GM04503 (cell line): ENCODE results near the gene TRIM39.
A peak's percentile ranks its signal among the peaks of the same experiment; 100 is the strongest.
"Not testable (repeated sequence)": the region's sequence is repeated elsewhere in the genome, so short reads cannot be mapped to it uniquely, and the experiment has no call there.

Experiments used
- DNase-seq: peaks from one replicate; pipeline ENCODE4 v3.0.0-alpha.2; 2012; ENCODE audit warnings: low read depth

The TRIM39 gene

GRCh38 chr6:30326526-30327231 lies at the start of gene TRIM39:
TRIM39 (plus strand) TSS chr6:30326927; CDS start chr6:30329318, 2,391 bp downstream.
- DNase-seq = peak; percentile 32

GRCh38 chr6:30280988-30281387 lies 45.7 kb upstream of the TRIM39 start:
- not testable (repeated sequence) for DNase-seq

GRCh38 chr6:30282522-30282921 lies 44.2 kb upstream of the TRIM39 start:
- DNase-seq = no peak

- no peak for DNase-seq
Observed at GRCh38 chr6:30283761-30284160, 43.0 kb upstream of the TRIM39 start.

- no peak for DNase-seq
Observed at GRCh38 chr6:30287139-30287538, 39.6 kb upstream of the TRIM39 start.

- no peak for DNase-seq
Observed at GRCh38 chr6:30295837-30296236, 30.9 kb upstream of the TRIM39 start.

DNA sequence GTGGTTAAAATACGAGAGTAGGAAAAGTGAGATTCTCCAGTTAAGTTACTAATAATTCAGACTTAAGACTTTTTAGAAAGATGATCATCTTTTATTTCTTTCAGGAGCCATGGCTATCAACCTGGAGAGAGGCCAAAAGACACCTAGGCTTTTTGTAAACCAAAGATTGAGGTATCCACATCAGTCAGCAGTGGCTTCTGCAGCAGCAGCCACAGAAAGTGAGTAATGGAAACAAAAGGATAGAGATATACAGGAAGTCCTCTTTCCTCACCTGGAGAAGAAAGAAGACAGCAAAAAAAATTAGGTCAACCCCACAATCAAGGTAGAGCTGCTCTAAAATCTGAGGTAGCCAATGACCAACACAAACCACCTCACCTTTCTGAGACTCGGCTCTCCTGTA lies 22.7 kb upstream of the TRIM39 start:
- no peak for DNase-seq

DNA sequence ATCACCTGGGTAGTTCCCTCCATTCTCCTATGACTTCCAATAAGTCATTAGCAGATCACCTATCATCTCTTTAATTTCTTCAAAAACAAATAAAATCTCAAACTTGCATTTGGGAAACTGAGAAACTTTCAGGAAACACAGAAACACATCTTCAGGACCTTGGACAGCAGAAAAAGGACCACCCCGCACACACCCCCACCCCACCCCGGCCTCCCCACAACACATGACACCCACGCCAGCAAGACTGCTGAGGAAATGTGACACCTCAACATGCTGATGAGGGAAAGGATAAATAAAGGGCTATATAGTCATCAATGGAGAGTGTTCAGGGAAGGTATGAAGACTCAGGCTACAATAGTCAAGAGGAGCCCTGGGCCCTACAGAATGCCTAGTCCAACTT lies 15.6 kb upstream of the TRIM39 start:
- no peak for DNase-seq

- DNase-seq = no peak
Observed at GRCh38 chr6:30311671-30312070, 15.1 kb upstream of the TRIM39 start.

GRCh38 chr6:30312266-30312665 lies 14.5 kb upstream of the TRIM39 start:
- no peak for DNase-seq

DNA sequence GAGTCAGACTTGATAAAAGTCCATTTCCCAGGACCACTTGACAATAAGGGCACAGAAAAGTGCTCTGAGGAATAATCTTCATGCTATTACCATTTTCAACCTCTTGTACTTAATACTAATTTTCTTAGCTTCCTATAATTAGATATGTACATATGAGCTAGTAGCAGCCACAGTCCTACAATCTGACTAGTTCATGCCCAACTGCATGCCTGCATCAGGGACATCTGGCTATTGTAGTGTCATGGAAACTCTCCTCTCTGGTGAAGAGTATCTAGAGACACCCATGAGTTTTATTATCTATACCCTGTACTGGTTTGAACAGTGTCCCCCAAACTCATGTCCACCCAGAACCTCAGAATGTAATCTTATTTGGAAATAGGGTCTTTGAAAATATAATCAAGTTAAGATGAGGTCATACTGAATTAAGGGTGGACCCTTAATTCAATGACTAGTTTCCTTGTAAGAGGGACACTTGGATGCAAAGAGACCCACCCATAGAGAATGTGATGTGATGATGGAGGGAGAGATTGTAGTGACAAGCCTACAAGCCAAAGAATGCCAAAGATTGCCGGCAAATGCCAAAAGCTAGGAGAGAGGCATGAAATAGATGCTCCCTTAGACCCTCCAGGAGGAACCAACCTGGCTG lies 13.9 kb upstream of the TRIM39 start:
- DNase-seq = no peak

DNA sequence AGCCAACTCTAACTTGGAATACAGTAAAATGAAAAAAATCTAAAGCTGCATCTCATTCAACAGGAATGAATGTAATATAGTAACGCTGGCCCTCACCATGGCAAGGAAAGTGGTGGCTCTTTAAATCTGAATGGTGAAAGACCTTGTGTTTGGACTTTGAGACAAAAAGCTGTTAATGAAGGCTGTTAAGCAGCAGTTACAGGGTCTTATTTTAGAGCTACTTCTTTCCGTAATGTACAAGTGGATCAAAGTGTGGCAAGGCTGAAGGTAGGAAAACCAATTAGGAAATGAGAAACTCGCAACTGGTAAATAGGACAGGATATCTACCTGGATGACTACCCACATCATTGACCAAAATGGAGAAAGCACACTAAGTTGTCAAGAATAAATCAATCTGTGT lies 11.6 kb upstream of the TRIM39 start:
- DNase-seq = no peak

- DNase-seq = no peak
Observed at GRCh38 chr6:30317913-30318589, 8.7 kb upstream of the TRIM39 start.

- no peak for DNase-seq
Observed at GRCh38 chr6:30319146-30319835, 7.4 kb upstream of the TRIM39 start.

DNA sequence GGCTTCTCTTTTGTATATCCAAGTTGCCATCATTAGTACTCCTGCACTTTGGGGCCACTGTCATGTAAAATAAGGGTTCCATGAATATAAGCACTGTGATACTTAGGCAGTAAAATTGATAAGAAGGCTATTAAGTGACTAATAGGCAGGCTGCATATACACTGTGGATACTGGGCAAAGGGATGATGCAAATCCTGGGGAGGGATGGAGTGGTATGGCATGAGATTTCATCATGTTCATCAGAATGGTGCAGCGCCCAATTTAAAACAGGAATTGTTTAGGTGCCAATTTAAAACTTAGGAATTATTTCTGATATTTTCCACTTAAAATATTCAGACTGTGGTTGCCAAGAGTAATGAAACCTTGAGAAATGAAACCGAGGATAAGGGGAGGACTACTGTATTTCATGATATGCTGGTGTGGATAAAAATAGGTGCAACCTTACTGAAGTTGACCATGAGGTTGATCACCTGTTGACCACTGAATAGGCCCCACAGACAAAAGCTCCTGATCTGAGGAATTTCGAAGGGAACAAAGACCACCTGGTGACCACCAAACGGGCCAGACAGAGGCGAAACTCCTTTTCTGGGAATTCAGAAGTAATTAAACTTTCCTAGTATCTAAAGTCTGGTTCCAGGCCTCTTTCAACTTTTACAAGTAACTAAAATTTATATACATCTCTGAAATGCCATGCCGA lies 4.9 kb upstream of the TRIM39 start:
- no peak for DNase-seq

GRCh38 chr6:30322527-30323501 lies 3.9 kb upstream of the TRIM39 start:
- peak; percentile 36 for DNase-seq

DNA sequence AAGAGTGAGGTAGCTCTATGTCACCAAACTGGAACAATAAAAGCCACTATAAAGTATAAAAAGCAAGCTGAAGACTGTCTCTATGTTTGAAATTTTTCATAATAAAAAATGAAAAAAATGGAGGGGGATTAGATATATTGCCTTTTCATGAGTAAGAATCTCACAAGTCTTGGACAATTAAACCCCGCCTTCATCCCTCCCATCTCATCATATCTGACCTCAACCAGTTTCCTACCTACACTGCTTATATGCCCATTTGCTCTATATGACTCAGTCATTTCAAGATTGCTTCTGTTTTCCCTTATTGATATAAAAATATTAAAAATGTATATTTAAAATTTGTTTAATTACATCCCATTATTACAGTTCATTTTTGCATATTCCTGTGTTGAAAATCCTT lies 2.9 kb upstream of the TRIM39 start:
- no peak for DNase-seq

DNA sequence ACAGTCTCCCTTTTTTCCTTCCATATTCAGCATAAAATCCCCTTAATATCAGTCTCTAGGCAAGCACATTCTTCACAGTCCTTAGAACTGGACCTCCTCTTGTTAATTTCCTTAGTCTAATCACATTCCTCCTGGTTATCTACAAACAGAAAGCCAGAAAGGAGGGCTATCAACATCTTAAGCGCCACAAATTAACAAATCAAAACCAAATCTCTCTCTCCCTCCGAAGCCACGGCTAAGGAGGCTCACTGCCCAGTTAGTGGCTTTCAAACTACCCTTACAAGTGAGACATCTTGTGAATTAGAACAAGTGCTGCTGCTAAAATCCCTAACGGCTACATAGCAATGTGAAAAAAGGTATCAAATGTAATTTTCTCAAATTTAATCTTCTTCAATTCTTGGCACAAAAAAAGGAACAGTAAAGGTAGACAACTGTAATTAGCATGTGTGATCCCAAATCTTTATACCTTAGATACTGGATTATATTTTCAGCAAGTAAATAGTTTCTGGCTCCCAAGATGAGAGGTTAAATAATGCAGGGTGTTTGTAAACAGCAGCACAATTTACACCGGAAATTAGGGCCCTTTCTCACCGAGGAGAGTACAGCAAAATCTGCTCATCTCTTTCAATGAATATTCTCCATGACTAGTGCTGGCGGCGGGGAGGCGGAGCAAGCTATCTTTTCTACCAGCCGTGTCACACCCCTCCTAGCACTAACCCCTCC lies 1.4 kb upstream of the TRIM39 start:
- no peak for DNase-seq

- peak; percentile 29 for DNase-seq
Observed at GRCh38 chr6:30325873-30326525, 728 bp upstream of the TRIM39 start.
